NCI-H82 (cell line): Measurements from ENCODE around the gene TMEM232.
"Not testable (repeated sequence)": the region's sequence is repeated elsewhere in the genome, so short reads cannot be mapped to it uniquely, and the experiment has no call there.

Source experiments
- DNase-seq: peaks from one replicate; lab custom pipeline; 2025; lab: John Stamatoyannopoulos, UW

Gene TMEM232

DNA sequence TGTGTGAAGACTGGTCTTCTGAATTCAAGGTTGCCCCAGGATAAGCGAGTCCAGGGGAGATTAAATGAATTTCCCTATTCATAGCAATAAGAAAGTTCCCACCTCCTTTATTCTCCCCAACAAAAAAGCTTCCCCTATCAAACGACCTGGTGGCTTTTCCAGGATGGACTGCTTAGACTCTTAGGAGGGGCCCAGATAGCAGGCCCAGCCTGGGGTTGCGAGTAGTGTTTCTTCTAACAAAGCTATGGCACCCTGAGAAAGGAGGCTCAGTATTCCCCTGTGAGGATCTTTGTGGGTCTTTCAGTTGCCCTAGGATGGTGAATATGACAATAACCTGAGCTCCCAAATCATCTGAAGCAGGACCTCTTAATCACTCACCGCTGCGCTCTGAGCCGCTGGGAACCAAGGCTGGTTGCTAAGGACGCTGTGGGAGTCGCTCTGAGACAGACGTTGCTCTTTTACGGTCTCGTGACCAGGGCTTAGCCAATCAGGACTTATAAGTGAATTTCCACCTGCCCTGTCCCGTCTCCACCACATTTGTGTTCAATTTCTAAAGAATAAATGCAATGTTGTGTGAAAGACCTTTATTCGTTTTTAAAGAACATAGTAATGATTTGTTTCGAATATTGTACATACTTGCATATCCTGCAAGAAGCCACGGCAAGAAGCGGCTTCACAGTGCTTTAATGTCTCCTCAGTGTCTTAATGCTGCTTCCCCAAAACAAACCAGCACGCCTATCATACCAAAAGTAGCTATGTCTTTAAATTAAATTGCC lies at the start of gene TMEM232:
Gene TMEM232 (minus strand): TSS at position 423 of the 776 bp plus-strand sequence. CDS start 59,319 bp downstream, outside the sequence.
- DNase-seq: peak; percentile 89

- DNase-seq: no peak
Measured at GRCh38 chr5:110770286-110770685, 43.8 kb upstream of the TMEM232 start.

- DNase-seq: no peak
Measured at GRCh38 chr5:110769000-110769681, 42.7 kb upstream of the TMEM232 start.

DNA sequence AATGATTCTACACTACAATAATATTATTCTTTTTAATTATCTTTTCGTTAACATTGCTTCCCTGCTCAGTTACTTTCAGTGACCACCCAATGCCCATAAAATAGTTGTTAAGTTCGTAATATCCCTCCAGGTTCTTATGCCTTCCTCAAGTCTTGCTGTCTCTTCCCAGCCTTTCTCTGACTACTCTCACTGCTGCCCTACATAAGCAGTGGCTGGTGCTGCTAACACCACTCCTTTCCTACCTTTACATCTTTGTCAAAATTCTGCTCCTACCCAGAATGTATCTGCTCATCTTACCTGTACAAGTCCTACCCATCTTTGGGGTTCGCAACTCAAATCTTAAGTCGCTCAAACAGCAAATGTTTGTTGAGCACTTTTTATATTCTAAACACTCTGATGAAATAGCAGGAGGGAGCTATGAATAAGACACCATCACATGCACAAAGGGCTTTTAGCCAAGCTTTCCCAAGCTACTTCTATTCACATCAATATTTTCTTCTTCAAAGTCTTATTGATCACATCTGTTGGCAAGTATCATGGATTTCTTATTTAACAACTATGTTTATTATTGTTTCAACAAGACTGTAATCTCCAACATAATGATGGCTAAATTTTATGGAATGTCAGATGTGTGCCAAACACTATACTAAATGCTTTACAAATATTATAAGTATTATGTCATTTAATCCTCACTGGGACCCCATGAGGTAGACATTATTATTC lies 41.8 kb upstream of the TMEM232 start:
- no peak for DNase-seq

GRCh38 chr5:110760158-110760557 lies 33.7 kb upstream of the TMEM232 start:
- DNase-seq: no peak

DNA sequence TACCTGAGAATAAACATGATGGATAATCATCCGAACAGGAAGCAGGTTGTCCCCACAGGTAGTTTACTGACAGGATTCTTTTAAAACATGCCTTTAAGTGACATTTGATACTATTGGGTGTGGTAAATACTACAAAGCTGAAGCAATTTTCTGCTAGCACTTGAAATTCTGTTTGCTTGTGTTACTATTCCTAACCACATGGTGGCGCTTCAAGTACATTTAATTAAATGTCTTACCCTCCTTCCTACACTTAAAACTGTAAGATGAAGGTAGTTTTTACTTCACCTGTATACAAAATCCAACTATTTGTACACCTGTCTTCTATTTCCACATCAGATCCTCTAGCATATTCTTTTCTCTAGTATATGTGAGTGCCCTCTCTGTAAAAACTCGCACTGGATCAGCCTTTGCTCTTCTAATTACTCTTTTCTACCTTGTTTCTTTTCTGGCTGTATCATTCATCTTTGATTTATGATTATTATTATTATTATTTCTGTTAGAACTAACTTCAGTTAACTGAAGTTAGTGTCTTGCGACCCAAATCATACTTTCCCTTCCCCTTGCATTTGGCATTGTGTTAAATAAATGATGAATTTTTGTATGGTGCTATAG lies 30.8 kb upstream of the TMEM232 start:
- peak; percentile 49 for DNase-seq

DNA sequence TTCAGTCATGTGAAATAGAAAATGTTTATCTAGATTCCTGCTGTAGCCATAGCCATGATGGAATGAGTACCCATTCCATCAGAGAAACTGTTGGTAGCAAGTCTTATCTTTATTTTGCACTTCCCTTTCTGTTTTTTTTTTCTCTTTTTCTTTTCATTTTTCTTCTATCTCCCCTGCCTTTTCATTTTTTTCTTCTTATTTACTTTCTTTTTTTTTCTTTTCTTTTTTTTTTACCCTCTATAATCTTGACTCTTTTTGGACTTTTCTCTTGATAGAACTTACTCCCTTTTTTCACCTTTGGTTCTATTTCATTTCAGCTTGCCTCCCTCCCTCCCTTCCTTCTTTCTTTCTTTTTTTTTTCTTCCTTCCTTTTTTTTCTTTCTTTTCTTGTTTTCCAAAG lies 27.7 kb upstream of the TMEM232 start:
- no peak for DNase-seq

GRCh38 chr5:110753600-110753999 lies 27.1 kb upstream of the TMEM232 start:
- DNase-seq: no peak

- no peak for DNase-seq
Measured at GRCh38 chr5:110752953-110753352, 26.5 kb upstream of the TMEM232 start.

DNA sequence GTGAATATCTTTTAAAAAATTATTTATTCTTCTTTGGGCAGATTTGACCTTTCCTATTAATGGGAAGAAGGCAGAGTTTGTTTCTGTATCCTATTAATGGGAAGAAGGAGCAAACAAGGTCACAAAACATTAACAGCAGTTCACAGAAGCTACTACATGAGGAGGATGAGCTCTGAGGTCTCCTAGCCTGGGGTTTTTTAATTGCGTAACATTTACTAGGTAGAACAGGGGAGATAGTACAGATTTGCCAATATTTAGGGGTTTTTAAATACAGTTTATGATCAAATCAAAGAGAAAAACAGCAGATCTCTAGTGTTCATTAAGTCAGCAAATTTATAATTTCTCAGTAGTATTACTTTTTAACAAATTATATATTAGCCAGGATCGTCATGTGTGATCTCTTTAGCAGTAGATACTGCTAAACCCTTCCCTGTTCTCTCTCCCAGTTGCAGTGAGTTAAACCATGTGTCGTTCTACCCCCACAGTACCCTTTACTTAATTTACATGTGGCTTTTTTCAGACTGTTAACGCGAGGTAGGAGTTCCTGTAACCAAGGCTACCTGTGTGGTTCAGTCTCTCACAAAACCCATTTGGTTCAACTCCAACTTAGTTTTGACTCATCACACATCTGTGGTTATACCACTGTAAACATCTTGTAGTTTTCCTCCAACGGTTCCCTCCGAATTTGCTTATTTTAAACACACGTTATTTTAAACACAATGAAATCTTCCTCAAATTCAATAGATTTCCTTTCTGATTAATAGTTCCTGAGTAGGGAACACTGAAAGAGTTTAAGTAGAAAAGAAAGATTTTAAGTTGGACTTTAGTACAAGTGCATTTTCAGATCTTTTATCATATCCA lies 25.7 kb upstream of the TMEM232 start:
- no peak for DNase-seq

DNA sequence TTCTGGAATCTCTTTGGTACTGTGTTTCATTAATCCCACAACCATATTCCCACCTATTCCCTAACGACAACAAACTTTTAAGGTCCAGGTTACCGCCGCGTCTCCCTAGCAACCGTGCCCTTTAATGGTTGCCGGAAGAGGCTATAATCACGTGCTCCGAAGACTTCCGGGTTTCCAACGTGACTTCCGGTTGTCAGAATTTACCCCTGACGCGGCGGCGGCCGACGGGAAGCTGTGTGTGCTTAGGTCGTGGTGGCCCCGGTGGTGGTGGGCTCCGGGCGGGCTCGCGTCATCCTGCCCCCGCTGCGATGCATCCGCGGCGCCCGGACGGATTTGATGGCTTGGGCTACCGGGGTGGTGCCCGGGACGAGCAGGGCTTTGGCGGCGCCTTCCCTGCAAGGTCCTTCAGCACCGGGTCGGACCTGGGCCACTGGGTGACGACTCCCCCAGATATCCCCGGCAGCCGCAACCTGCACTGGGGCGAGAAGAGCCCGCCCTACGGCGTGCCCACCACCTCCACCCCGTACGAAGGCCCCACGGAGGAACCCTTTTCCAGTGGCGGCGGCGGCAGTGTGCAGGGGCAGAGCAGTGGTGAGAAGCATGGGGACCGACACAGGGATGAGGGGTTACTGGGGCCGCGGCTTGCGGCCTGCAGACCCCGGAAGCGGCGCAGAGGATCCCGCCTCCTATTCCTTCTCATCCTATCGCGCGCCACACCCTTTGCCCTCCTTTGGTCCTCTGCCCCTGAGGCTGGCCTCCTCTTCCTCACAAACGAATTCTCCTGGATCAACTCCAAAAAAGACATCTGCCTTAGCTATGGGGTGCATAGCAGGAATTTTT lies 12.6 kb upstream of the TMEM232 start, which contains the start of gene SLC25A46:
Gene SLC25A46 (plus strand): TSS at position 196 of the 840 bp plus-strand sequence. CDS start 113 bp downstream, at position 309.
- peak; percentile 91 for DNase-seq

DNA sequence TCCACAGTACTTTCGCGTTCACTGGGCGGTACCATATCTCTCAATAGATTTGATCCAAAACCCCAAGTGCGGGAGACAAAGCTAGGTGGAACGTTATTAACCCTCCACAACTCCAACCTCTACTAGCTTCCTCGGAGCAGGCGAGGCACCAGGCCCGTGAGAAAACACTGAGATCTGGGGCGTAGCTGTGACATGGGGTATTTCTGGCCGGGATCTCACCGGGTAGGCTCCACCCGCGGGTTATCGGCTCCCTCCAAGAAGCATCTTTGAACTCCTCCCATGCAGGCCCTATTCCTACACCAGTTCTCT lies 12.0 kb upstream of the TMEM232 start:
- no peak for DNase-seq

- DNase-seq: no peak
Measured at GRCh38 chr5:110736753-110737152, 10.3 kb upstream of the TMEM232 start.

- DNase-seq: no peak
Measured at GRCh38 chr5:110735556-110735955, 9.1 kb upstream of the TMEM232 start.

- DNase-seq: no peak
Measured at GRCh38 chr5:110734101-110734500, 7.6 kb upstream of the TMEM232 start.

DNA sequence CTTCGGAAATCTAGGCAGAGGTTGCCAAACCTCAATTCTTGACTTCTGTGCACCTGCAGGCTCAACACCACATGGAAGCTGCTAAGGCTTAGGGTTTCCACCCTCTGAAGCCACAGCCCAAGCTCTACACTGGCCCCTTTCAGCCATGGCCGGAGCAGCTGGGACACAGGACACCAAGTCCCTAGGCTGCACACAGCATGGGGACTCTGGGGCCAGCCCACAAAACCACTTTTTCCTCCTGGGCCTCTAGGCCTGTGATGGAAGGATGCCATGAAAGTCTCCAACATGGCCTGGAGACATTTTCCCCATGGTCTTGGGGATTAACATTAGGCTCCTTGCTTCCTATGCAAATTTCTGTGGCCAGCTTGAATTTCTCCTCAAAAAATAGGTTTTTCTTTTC lies 5.0 kb upstream of the TMEM232 start:
- DNase-seq: not testable (repeated sequence)

GRCh38 chr5:110727025-110727314 lies 499 bp upstream of the TMEM232 start:
- peak; percentile 19 for DNase-seq

DNA sequence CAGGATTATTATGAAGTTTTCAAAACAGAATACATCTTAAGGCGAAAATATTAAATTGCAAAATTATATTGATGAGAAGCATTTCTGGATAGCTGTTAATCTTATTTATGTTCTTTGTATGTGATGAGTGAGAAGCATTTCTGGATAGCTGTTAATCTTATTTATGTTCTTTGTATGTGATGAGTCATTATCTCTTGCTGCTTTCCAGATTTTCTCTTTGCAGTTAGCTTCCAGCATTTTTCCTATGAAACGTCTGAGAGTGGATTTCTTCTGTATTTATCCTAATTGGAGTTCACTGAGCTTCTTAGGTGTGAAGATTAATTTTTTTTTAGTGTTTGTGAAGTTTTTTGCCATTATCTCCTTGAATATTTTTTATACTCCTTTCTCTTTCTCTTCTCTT lies 8.2 kb downstream of the TMEM232 start:
- peak; percentile 20 for DNase-seq

GRCh38 chr5:110716247-110717245 lies 9.9 kb downstream of the TMEM232 start:
- peak; percentile 34 for DNase-seq
